Measurements from ENCODE around the gene TPO.
"Not testable (repeated sequence)": the region's sequence is repeated elsewhere in the genome, so short reads cannot be mapped to it uniquely, and the experiment has no call there.

The TPO gene

DNA sequence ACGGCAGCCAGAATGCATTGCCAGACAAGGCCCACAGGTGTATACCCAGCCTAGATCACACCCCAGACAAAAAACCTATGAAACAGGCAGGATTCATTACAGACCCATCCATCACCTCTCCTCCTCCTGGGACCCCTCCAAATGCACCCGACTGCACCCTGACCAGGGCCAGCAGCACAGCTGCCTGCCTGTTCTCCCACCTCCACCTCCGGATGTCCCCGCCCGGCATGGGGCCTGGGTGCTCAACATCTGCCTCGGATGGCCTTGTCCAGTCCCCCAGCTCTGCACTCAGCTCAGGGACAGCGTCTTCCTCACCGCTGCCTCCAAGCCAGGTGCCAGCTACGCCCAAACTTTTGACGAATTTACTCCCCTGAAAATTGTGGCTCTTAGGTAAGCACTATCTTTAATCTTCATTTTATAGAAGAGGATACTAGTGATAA, 91.1 kb downstream of the TPO start:
- DNase-seq: no peak

DNA sequence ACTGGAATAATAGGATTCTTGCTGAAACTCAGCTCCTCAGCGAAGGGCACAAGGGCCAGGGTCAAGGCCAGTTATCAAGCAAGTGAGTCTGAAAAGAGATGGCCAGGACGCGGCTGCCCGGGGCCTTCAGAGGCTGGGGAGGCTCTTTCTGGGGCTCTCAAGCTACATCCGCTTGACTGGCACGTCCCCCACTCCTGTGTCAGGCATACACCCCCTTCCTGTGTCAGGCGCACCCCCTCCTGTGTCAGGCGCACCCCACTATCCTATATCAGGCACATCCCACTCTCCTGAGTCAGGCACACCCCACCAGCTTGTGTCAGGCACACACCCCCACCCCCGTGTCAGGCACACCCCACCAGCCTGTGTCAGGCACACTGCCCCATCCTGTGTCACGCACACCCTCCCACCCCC, 91.8 kb downstream of the TPO start:
- DNase-seq: no peak

DNA sequence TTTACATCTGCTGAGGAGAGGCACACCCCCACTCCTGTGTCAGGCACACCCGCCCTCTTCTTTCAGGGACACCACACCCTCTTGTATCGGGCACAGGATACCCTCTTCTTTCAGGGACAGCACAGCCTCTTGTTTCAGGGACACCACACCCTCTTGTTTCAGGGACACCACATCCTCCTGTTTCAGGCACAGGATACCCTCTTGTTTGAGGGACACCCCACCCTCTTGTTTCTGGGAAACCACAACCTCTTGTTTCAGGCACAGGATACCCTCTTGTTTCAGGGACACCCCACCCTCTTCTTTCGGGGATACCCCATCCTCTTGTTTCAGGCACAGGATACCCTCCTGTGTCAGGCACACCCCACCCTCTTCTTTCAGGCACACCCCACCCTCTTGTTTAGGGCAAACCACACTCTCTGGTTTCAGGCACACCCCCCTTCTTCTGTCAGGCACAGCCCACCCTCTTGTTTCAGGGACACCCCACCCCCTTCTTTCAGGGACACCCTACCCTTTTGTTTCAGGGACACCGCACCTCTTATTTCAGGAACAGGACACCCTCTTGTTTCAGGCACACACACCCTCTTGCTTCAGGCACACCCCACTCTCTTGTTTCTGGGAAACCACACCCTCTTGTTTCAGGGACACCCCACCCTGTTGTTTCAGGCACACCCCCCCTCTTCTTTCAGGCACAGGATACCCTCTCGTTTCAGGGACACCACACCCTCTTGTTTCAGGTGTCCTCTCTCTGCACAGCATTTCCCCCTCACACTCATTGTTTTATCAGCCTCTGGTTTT, 96.2 kb downstream of the TPO start:
- no peak for DNase-seq

- no peak for DNase-seq
Observed at GRCh38 chr2:1510176-1510575, 96.9 kb downstream of the TPO start.

DNA sequence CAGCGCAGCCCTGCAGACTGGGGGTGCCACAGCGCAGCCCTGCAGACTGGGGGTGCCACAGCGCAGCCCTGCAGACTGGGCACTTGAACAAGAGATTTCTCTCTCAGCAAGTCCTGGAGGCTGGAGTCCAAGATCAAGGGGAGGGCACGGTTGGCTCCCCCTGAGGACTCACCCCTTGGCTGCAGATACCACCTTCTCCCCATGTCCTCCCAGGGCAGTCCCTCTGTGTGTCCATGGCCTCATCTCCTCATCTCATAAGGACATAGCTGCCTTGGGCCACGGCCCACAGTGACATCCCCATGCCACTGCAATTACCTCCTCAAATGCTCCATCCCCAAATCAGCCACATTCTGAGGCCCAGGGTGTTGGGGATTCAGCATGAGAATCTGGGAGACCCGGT, 98.2 kb downstream of the TPO start:
- no peak for DNase-seq

GRCh38 chr2:1512321-1513289, 99.3 kb downstream of the TPO start:
- DNase-seq: no peak

DNA sequence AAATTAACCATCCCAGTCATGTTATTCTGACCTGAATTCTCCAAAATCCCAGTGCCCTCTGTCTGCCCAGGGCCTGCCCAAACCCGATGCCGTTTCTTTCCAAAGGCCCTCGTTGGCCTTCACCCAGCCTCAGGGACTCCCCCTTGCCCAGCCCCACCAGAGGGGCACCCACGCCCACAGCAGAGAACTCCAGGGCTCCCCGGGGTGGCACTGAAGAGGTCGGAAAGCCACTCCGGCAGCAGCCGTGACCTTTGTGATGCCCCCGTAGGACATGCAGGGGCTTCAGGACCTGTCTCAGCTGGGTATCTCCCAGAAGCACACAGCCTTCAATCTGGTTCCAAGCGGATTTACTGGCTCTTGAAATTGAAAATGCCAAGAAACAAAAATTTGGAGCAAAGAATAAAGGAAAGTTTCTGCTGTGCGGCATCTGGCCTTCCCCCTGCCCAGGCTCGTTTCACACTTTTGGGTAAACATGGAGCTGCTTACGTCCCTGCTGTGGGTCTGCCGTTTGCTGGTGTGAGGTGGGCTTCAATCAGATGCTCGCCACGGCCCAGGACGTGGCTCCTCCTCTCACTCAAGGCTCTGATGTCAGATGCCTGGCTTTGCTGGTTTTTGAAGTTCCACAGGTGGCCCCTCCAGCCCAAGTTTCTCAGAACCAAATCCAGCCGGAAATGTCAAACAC, 101.3 kb downstream of the TPO start:
- DNase-seq: no peak

- DNase-seq: no peak
Observed at GRCh38 chr2:1515073-1515430, 101.8 kb downstream of the TPO start.

DNA sequence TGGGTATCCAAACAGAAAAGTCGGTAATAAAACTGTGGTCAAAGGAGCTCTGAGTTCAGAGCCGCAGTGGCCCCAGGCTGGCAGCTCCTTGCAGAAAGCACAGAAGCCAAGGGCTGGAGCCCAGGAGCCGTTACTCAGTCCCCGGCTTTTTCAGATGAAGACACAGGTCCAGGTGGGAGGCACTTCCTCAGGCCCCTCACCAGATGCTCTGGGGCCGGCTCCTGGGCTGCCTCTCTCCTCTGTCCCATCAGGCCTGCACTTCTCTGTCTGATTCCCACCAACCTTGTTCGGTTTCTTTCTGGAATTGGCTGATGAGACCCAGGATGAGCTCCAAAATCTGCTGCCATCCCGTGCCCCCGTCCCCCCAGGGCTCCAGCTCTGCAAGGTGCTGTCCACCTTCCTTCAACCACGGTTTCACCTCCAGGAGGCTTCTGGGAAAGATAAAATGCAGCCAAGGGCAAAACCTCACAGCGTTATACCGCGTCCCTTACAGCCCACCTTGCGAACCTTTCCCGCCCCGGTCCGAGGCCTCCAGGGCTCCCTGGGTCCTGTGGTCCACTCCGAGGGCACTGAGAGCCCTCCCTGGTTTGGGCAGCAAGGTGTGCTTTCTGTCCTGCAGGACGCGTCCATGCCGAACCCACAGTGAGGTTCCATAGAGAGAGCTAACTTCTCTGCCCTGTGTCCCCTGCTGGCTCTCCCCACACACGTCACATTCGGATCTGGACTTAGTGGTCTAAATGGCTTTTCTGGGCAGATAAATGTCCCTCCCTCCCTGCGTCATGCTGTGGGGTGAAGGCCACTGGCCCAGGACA, 102.9 kb downstream of the TPO start:
- DNase-seq: no peak

DNA sequence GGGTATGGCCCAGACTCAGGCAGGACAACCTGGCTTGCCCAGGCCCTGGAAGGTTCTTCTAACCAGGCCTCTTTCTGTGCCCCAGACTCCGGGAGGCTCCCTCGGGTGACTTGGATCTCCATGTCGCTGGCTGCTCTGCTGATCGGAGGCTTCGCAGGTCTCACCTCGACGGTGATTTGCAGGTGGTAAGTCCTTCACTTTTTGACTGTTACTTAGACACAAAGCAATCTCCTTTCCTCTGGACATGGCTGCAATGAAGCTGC, 103.5 kb downstream of the TPO start:
- DNase-seq: no peak

GRCh38 chr2:1517291-1517690, 104.0 kb downstream of the TPO start:
- not testable (repeated sequence) for DNase-seq

DNA sequence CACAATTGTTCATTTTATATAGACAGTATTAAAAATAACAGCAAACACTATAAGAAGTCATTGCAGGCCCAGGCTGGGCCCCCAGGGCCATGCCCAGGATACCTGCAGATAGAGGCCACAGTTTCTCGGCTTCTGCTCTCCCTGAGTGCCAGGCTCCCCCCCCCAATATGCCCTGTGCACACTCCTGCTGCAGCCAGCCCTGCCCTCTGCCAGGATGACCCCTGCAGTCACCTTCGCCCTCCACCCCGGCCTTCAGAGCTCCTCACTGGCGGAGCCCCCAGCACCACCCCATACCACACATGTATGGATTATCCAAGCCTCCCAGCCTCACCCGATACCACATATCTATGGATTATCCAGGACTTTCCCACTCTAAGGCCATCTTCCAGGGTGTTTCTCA, 104.5 kb downstream of the TPO start:
- no peak for DNase-seq

DNA sequence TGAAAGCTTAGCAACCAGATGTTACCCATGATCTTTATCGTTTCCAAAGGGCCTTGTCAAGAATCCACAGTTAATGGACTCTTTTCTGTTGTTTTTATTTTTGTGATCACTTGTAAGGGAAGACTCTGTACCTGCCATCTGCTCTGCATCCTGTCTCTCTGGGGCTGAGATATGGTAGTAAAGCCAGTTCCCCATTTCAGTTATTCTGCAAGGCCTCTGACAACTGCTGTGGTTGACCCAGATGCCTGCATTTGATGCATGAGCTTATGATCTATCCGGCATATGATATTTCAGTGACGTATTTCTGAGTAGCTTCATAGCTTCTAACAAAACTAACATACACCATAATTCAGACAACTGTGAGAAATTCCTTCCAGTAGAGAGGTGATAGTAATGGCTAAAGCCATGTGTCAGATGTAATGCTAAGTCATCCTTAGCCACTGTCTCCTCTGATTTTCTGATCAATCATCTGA, 105.1 kb downstream of the TPO start:
- no peak for DNase-seq

GRCh38 chr2:1518867-1519530, 105.7 kb downstream of the TPO start:
- no peak for DNase-seq

- no peak for DNase-seq
Observed at GRCh38 chr2:1521191-1521877, 108.1 kb downstream of the TPO start.

DNA sequence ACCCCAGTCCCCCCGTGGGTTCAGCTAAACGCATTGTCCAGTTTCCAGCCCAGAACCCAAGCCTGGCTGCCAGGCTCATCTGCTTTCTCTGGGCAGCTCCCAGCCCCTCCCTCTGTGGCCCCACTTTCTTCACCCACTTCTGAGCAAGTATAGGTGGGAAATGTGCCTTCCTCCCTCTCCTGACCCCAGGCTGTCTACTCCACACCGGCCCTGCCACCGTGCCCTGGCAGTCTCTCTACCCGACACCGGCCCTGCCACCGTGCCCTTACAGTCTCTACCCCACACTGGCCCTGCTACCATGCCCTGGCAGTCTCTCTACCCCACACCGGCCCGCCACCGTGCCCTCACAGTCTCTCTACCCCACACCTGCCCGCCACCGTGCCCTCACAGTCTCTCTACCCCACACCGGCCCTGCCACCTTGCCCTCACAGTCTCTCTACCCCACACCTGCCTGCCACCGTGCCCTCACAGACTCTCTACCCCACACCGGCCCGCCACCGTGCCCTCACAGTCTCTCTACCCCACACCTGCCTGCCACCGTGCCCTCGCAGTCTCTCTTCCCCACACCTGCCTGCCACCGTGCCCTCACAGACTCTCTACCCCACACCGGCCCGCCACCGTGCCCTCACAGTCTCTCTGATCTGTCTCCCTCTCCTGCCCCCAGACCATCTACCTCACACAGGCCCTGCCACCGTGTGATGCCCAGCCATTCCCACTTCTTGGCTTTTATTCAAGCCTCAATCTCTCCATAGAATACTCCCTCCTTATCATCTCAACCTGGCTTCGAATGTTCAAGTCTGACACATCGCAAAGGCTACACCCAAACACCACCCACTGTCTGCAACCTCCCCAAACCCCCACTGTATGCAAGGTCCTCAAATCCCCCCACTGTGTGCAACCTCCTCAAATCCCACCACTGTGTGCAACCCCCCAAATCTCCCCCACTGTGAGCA, 108.9 kb downstream of the TPO start:
- no peak for DNase-seq

GRCh38 chr2:1527153-1527992, 114.1 kb downstream of the TPO start:
- no peak for DNase-seq

DNA sequence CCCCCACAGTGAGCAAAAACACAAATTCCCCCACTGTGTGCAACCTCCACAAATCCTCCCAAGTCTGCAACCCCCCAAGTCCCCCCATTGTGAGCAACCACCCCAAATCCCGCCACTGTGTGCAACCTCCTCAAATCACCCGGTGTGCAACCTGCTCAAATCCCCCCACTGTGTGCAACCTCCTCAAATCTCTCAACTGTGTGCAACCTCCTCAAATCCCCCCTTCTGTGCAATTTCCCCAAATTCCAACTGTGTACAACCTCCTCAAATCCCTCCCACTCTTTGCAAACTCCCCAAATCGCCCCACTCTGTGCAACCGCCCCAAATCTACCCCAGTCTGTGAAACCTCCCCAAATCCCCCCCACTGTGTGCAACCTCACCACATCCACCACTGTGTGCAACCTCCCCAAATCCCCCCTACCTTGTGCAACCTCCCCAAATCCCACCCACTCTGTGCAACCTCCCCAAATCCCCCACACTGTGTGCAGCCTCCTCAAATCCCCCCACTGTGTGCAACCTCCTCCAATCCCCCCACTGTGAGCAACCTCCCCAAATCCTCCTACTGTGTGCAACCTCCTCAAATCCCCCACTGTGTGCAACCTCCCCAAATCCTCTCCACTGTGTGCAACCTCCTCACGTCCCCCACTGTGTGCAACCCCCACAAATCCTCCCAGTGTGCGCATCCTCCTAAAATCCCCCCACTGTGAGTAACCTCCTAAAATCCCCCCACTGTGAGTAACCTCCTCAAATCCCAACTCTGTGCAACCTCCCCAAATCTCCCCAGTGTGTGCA, 115.2 kb downstream of the TPO start:
- DNase-seq: no peak

Measured in GF-D8 (cell line).